BLaER1 treated with 17β-estradiol and CSF1 and Interleukin-3, amounts not matched to agents 10 nM and 100 nM (cell line): ENCODE results near the gene PTGIR.

Experiments
- H3K27ac ChIP-seq, 11 experiments: shearing (Covaris generic); formaldehyde crosslinking; 2 replicates each; pipeline ENCODE4 v1.8.1; 2022
- H3K27me3 ChIP-seq, 11 experiments: shearing (Covaris generic); formaldehyde crosslinking; 2 replicates each; pipeline ENCODE4 v1.8.1; 2022
- H3K36me3 ChIP-seq, 11 experiments: shearing (Covaris generic); formaldehyde crosslinking; 2 replicates each; pipeline ENCODE4 v1.8.1; 2022
- H3K4me1 ChIP-seq, 10 experiments: shearing (Covaris generic); formaldehyde crosslinking; 2 replicates each; pipeline ENCODE4 v1.8.1; 2022
- H3K4me2 ChIP-seq, 11 experiments: shearing (Covaris generic); formaldehyde crosslinking; 2 replicates each; pipeline ENCODE4 v1.8.1; 2022
- H3K4me3 ChIP-seq, 10 experiments: shearing (Covaris generic); formaldehyde crosslinking; 2 replicates each; pipeline ENCODE4 v1.8.1; 2022
- H3K9ac ChIP-seq, 11 experiments: shearing (Covaris generic); formaldehyde crosslinking; 2 replicates each; pipeline ENCODE4 v1.8.1; 2022
- H3K9me3 ChIP-seq, 11 experiments: shearing (Covaris generic); formaldehyde crosslinking; replicated peaks in 1 of 11; 2 replicates each; pipeline ENCODE4 v1.8.1; 2022
- H4K20me1 ChIP-seq, 11 experiments: shearing (Covaris generic); formaldehyde crosslinking; 2 replicates each; pipeline ENCODE4 v1.8.1; 2022
- Cebpa-rat ChIP-seq, 11 experiments: shearing (Covaris generic); IDR thresholded peaks; 2 replicates each; pipeline ENCODE4 v1.8.1; 2022

PTGIR gene

GRCh38 chr19:46603752-46604231 is 21.1 kb downstream of the PTGIR start:
- H4K20me1 ChIP-seq: peaks cover 65 to 69% (median 68%) of the 10 kb centered on the region in 11 experiments
- H3K36me3 ChIP-seq: peaks cover 39 to 52% (median 40%) of the 10 kb centered on the region in 11 experiments
- no peak for TF ChIP-seq Cebpa-rat (IDR thresholded peaks at IDR 0.05)
- H3K4me1 ChIP-seq: peaks cover 44 to 61% (median 51%) of the 10 kb centered on the region in 10 experiments
- peaks cover 0 to 32% (median 0%) of the 10 kb centered on the region in 11 experiments; a peak in 9 of 22 replicates for H3K27me3 ChIP-seq
- H3K4me3 ChIP-seq: peak overlapping the region in 6 of 10 experiments; percentile 26 to 100 (median 99); a peak in 8 of 20 replicates
- H3K9me3 ChIP-seq: peaks cover 7 to 14% (median 12%) of the 10 kb centered on the region in 11 experiments
- peak overlapping the region in 9 of 11 experiments; percentile 93 to 100 (median 99); a peak in 15 of 22 replicates for H3K9ac ChIP-seq
- 0 out of 22 replicates have a peak overlapping the region, but pooled peaks of 1 of the 11 experiments have one; percentile 100 for H3K27ac ChIP-seq
- H3K4me2 ChIP-seq: peak overlapping the region; percentile 95 to 100 (median 98)

GRCh38 chr19:46603195-46603637 is 21.7 kb downstream of the PTGIR start:
- Histone ChIP-seq H3K9ac (peak overlapping the region; percentile 93 to 100 (median 99)), H3K36me3 (peaks cover 33 to 46% (median 34%) of the 10 kb centered on the region in 11 experiments), H4K20me1 (peaks cover 60 to 63% (median 62%) of the 10 kb centered on the region in 11 experiments), H3K27me3 (peaks cover 0 to 26% (median 0%) of the 10 kb centered on the region in 11 experiments; a peak in 6 of 22 replicates), H3K4me1 (peaks cover 44 to 61% (median 51%) of the 10 kb centered on the region in 10 experiments), H3K4me2 (peak overlapping the region; percentile 95 to 100 (median 98)), H3K27ac (peak overlapping the region in 6 of 11 experiments; percentile 12 to 100 (median 99); a peak in 7 of 22 replicates), H3K9me3 (peaks cover 13 to 20% (median 17%) of the 10 kb centered on the region in 11 experiments), H3K4me3 (peak overlapping the region; percentile 86 to 100 (median 98))
- TF ChIP-seq Cebpa-rat (IDR thresholded peaks at IDR 0.05): no peak

GRCh38 chr19:46602392-46603194 is 22.3 kb downstream of the PTGIR start:
- Histone ChIP-seq H3K27ac (peak overlapping the region in 10 of 11 experiments; percentile 19 to 100 (median 100); a peak in 15 of 22 replicates), H3K4me2 (peak overlapping the region; percentile 95 to 100 (median 98)), H3K27me3 (peaks cover 0 to 20% (median 0%) of the 10 kb centered on the region in 11 experiments; a peak in 4 of 22 replicates), H3K9ac (peak overlapping the region; percentile 93 to 100 (median 99)), H4K20me1 (peaks cover 53 to 57% (median 56%) of the 10 kb centered on the region in 11 experiments), H3K36me3 (peaks cover 27 to 40% (median 28%) of the 10 kb centered on the region in 11 experiments), H3K4me1 (peaks cover 44 to 58% (median 50%) of the 10 kb centered on the region in 10 experiments), H3K9me3 (peaks cover 18 to 26% (median 23%) of the 10 kb centered on the region in 11 experiments), H3K4me3 (peak overlapping the region; percentile 86 to 100 (median 98))
- no peak for TF ChIP-seq Cebpa-rat (IDR thresholded peaks at IDR 0.05)

GRCh38 chr19:46601318-46602224 is 23.3 kb downstream of the PTGIR start, which contains the start of gene CALM3:
Gene CALM3 (plus strand): TSS chr19:46601330. CDS start chr19:46601435, 105 bp downstream.
- Histone ChIP-seq H3K9ac (peak within 1 kb of the TSS; percentile 93 to 100 (median 99)), H3K4me2 (peak within 1 kb of the TSS; percentile 95 to 100 (median 98)), H3K9me3 (peaks cover 18 to 27% (median 24%) of the 10 kb centered on the region in 11 experiments), H4K20me1 (peaks cover 43 to 47% (median 46%) of the 10 kb centered on the region in 11 experiments), H3K27ac (peak within 1 kb of the TSS; percentile 96 to 100 (median 100)), H3K4me1 (peaks cover 37 to 52% (median 45%) of the 10 kb centered on the region in 10 experiments), H3K27me3 (peaks cover 0 to 10% (median 0%) of the 10 kb centered on the region in 11 experiments; a peak in 1 of 22 replicates), H3K36me3 (peaks cover 17 to 30% (median 18%) of the 10 kb centered on the region in 11 experiments), H3K4me3 (peak within 1 kb of the TSS; percentile 86 to 100 (median 98))
- no peak for TF ChIP-seq Cebpa-rat (IDR thresholded peaks at IDR 0.05)

GRCh38 chr19:46600384-46601317 is 24.2 kb downstream of the PTGIR start:
- H3K9me3 ChIP-seq: peaks cover 18 to 27% (median 24%) of the 10 kb centered on the region in 11 experiments
- peak overlapping the region; percentile 96 to 100 (median 100) for H3K27ac ChIP-seq
- 0 out of 22 replicates have a peak, but pooled peaks cover 0 to 1% (median 0%) of the 10 kb centered on the region in 11 experiments for H3K27me3 ChIP-seq
- H3K4me3 ChIP-seq: peak overlapping the region; percentile 86 to 100 (median 98)
- no peak for TF ChIP-seq Cebpa-rat (IDR thresholded peaks at IDR 0.05)
- H3K4me2 ChIP-seq: peak overlapping the region; percentile 48 to 98 (median 72)
- H4K20me1 ChIP-seq: peaks cover 34 to 37% (median 37%) of the 10 kb centered on the region in 11 experiments
- peaks cover 7 to 21% (median 9%) of the 10 kb centered on the region in 11 experiments; a peak in 21 of 22 replicates for H3K36me3 ChIP-seq
- H3K4me1 ChIP-seq: peaks cover 28 to 43% (median 38%) of the 10 kb centered on the region in 10 experiments
- H3K9ac ChIP-seq: peak overlapping the region; percentile 93 to 100 (median 99)

GRCh38 chr19:46599716-46600373 is 25.0 kb downstream of the PTGIR start:
- H3K4me1 ChIP-seq: peaks cover 24 to 34% (median 30%) of the 10 kb centered on the region in 10 experiments

More at GRCh38 chr19:46599716-46600373, 25.0 kb downstream of the PTGIR start:
- peak overlapping the region; percentile 96 to 100 (median 100) for H3K27ac ChIP-seq
- H3K4me3 ChIP-seq: peak overlapping the region; percentile 86 to 100 (median 98)
- no peaks in the 10 kb centered on the region for H3K27me3 ChIP-seq
- peak overlapping the region; percentile 93 to 100 (median 99) for H3K9ac ChIP-seq
- peaks cover 26 to 29% (median 29%) of the 10 kb centered on the region in 11 experiments for H4K20me1 ChIP-seq
- peak overlapping the region; percentile 48 to 83 (median 70) for H3K4me2 ChIP-seq
- H3K36me3 ChIP-seq: peaks cover 0 to 13% (median under 1%) of the 10 kb centered on the region in 11 experiments; a peak in 10 of 22 replicates
- TF ChIP-seq Cebpa-rat (IDR thresholded peaks at IDR 0.05): no peak
- peaks cover 18 to 27% (median 24%) of the 10 kb centered on the region in 11 experiments for H3K9me3 ChIP-seq
